ENCODE measurements around the gene RASGRP4.

RASGRP4 gene

DNA sequence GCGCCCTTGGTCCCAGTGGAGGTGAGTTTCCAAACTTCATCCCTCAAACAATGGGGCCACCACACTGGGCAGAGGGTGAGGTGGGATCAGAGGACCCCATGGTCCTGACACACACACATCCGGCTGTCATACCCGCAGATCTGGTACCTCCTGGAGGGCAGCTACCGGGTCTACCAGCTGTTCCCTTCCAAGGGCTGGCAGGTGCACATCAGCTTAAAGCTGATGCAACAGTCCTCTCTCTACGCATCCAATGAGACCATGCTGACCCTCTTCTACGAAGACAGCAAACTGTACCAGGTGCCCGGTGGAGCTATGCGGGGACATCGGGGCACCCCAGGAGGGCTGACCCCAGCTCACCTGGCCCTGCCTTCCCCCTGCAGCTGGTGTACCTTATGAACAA lies 65.7 kb downstream of the RASGRP4 start:
- Histone ChIP-seq H3K4me3 (ENCODE audit: low read depth, low read length, poor library complexity, severe bottlenecking) (no peak overlapping the region), H3K9ac (ENCODE audit: low read length) (no peak overlapping the region), H3K27me3 (ENCODE audit: insufficient read depth, low read length) (peaks cover 6% of the 10 kb centered on the region; the same call in 1 of the 2 replicates)

GRCh38 chr19:38359242-38360021 lies 66.6 kb downstream of the RASGRP4 start:
- Histone ChIP-seq H3K4me3 (ENCODE audit: low read depth, low read length, poor library complexity, severe bottlenecking) (no peak overlapping the region), H3K36me3 (ENCODE audit: insufficient read depth, low read length) (no peaks in the 10 kb centered on the region), H3K4me2 (ENCODE audit: low read length) (no peak overlapping the region), H3F3A (ENCODE audit: insufficient read depth, low read length) (no peaks in the 10 kb centered on the region), H3K27ac (ENCODE audit: low read depth, low read length, poor library complexity, severe bottlenecking) (no peak overlapping the region), H3K9me3 (ENCODE audit: low read length) (no peaks in the 10 kb centered on the region), H3K4me1 (ENCODE audit: insufficient read depth, low read length, severe bottlenecking) (peaks cover 8% of the 10 kb centered on the region), H3K27me3 (ENCODE audit: insufficient read depth, low read length) (peaks cover 10% of the 10 kb centered on the region; the same call in 1 of the 2 replicates), H2AFZ (ENCODE audit: low read length) (no peak overlapping the region), H3K79me2 (ENCODE audit: insufficient read depth, low read length) (no peaks in the 10 kb centered on the region), H4K20me1 (ENCODE audit: insufficient read depth, low read length) (no peaks in the 10 kb centered on the region), H3K9ac (ENCODE audit: low read length) (no peak overlapping the region), H3K9me2 (ENCODE audit: low read depth, low read length) (no peaks in the 10 kb centered on the region)
- no peak for TF ChIP-seq EZH2 (IDR thresholded peaks at IDR 0.05; ENCODE audit: borderline replicate concordance, low read length)
- TF ChIP-seq, protein P1, sequence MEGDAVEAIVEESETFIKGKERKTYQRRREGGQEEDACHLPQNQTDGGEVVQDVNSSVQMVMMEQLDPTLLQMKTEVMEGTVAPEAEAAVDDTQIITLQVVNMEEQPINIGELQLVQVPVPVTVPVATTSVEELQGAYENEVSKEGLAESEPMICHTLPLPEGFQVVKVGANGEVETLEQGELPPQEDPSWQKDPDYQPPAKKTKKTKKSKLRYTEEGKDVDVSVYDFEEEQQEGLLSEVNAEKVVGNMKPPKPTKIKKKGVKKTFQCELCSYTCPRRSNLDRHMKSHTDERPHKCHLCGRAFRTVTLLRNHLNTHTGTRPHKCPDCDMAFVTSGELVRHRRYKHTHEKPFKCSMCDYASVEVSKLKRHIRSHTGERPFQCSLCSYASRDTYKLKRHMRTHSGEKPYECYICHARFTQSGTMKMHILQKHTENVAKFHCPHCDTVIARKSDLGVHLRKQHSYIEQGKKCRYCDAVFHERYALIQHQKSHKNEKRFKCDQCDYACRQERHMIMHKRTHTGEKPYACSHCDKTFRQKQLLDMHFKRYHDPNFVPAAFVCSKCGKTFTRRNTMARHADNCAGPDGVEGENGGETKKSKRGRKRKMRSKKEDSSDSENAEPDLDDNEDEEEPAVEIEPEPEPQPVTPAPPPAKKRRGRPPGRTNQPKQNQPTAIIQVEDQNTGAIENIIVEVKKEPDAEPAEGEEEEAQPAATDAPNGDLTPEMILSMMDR (IDR thresholded peaks at IDR 0.05; ENCODE audit: low read length) = no peak

More for the DNA sequence above, 65.7 kb downstream of the RASGRP4 start:
- H3K4me2 ChIP-seq (ENCODE audit: low read length) = no peak overlapping the region
- H3K4me1 ChIP-seq (ENCODE audit: insufficient read depth, low read length, severe bottlenecking) = peaks cover 8% of the 10 kb centered on the region
- H4K20me1 ChIP-seq (ENCODE audit: insufficient read depth, low read length) = no peaks in the 10 kb centered on the region
- TF ChIP-seq EZH2 (IDR thresholded peaks at IDR 0.05; ENCODE audit: borderline replicate concordance, low read length) = no peak
- TF ChIP-seq, protein P1 (IDR thresholded peaks at IDR 0.05; ENCODE audit: low read length) = no peak
- no peaks in the 10 kb centered on the region for H3K36me3 ChIP-seq (ENCODE audit: insufficient read depth, low read length)
- H3K9me3 ChIP-seq (ENCODE audit: low read length) = no peaks in the 10 kb centered on the region
- no peaks in the 10 kb centered on the region for H3F3A ChIP-seq (ENCODE audit: insufficient read depth, low read length)
- no peaks in the 10 kb centered on the region for H3K9me2 ChIP-seq (ENCODE audit: low read depth, low read length)
- no peak overlapping the region for H3K27ac ChIP-seq (ENCODE audit: low read depth, low read length, poor library complexity, severe bottlenecking)
- H3K79me2 ChIP-seq (ENCODE audit: insufficient read depth, low read length) = no peaks in the 10 kb centered on the region
- no peak overlapping the region for H2AFZ ChIP-seq (ENCODE audit: low read length)
